ENCODE results near the gene ATOSA. TPM values are rescaled to one million over a fixed set of nuclear protein-coding genes. Genes with fewer than 3 reads are reported as not detected.

Gene ATOSA
- polyA plus RNA-seq, 1 donor from 2014 or later = 64.0 TPM

DNA sequence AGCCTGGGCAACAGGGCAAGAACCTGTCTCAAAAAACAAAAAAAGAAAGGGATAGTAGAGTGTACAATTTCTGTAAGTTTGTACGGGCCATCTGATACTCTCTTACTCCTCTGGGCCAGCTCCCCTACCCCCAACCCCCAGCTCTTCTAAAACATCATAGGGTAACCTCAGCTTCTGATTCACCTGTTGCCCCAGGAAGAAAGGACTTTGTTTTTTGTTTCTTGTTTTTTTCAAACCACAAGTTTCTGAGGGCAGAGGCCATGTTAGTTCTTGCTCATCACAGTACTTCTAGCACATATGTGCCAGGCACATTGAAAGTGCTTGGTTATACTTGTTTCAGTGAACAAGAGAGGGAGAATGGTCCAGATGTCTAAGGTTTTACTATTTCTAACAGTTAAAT lies 20.2 kb downstream of the ATOSA start:
- Histone ChIP-seq H3K79me2 (replicated peaks; ENCODE audit: insufficient read depth, low read length) (no peaks in the 10 kb centered on the region), H2AFZ (ENCODE audit: low read depth, low read length) (no peak overlapping the region), H3K27me3 (ENCODE audit: insufficient read depth, low read depth, low read length) (no peaks in the 10 kb centered on the region), H3K4me2 (ENCODE audit: low read length) (no peak overlapping the region), H3K9ac (ENCODE audit: low read length) (no peak overlapping the region), H3K9me3 (ENCODE audit: low read length) (no peaks in the 10 kb centered on the region), H3K4me3 (ENCODE audit: low read length) (no peak overlapping the region), H4K20me1 (ENCODE audit: insufficient read depth) (no peaks in the 10 kb centered on the region), H3K27ac (ENCODE audit: low read length) (no peak overlapping the region), H3K9me2 (ENCODE audit: insufficient read depth, low read length) (no peaks in the 10 kb centered on the region), H3F3A (ENCODE audit: insufficient read depth, low read length, poor library complexity, severe bottlenecking) (no peaks in the 10 kb centered on the region), H3K36me3 (ENCODE audit: insufficient read depth, low read length) (no peaks in the 10 kb centered on the region)
- TF ChIP-seq MXI1 (conservative IDR thresholded peaks at IDR 0.05; ENCODE audit: poor library complexity, severe bottlenecking) (no peak), EZH2 (IDR thresholded peaks at IDR 0.05; ENCODE audit: borderline replicate concordance, insufficient read depth, low read length, poor library complexity, severe bottlenecking) (no peak), RAD21 (conservative IDR thresholded peaks at IDR 0.05) (no peak), SMC3 (conservative IDR thresholded peaks at IDR 0.05; ENCODE audit: poor library complexity) (no peak), EP300 (conservative IDR thresholded peaks at IDR 0.05; ENCODE audit: poor library complexity, severe bottlenecking) (no peak), POLR2AphosphoS5 (IDR thresholded peaks at IDR 0.05) (no peak), TAF1 (IDR thresholded peaks at IDR 0.05; ENCODE audit: low read depth) (no peak)
- TF ChIP-seq, protein P1, sequence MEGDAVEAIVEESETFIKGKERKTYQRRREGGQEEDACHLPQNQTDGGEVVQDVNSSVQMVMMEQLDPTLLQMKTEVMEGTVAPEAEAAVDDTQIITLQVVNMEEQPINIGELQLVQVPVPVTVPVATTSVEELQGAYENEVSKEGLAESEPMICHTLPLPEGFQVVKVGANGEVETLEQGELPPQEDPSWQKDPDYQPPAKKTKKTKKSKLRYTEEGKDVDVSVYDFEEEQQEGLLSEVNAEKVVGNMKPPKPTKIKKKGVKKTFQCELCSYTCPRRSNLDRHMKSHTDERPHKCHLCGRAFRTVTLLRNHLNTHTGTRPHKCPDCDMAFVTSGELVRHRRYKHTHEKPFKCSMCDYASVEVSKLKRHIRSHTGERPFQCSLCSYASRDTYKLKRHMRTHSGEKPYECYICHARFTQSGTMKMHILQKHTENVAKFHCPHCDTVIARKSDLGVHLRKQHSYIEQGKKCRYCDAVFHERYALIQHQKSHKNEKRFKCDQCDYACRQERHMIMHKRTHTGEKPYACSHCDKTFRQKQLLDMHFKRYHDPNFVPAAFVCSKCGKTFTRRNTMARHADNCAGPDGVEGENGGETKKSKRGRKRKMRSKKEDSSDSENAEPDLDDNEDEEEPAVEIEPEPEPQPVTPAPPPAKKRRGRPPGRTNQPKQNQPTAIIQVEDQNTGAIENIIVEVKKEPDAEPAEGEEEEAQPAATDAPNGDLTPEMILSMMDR (IDR thresholded peaks at IDR 0.05; ENCODE audit: poor library complexity, severe bottlenecking) = no peak
- TF ChIP-seq, protein P2, sequence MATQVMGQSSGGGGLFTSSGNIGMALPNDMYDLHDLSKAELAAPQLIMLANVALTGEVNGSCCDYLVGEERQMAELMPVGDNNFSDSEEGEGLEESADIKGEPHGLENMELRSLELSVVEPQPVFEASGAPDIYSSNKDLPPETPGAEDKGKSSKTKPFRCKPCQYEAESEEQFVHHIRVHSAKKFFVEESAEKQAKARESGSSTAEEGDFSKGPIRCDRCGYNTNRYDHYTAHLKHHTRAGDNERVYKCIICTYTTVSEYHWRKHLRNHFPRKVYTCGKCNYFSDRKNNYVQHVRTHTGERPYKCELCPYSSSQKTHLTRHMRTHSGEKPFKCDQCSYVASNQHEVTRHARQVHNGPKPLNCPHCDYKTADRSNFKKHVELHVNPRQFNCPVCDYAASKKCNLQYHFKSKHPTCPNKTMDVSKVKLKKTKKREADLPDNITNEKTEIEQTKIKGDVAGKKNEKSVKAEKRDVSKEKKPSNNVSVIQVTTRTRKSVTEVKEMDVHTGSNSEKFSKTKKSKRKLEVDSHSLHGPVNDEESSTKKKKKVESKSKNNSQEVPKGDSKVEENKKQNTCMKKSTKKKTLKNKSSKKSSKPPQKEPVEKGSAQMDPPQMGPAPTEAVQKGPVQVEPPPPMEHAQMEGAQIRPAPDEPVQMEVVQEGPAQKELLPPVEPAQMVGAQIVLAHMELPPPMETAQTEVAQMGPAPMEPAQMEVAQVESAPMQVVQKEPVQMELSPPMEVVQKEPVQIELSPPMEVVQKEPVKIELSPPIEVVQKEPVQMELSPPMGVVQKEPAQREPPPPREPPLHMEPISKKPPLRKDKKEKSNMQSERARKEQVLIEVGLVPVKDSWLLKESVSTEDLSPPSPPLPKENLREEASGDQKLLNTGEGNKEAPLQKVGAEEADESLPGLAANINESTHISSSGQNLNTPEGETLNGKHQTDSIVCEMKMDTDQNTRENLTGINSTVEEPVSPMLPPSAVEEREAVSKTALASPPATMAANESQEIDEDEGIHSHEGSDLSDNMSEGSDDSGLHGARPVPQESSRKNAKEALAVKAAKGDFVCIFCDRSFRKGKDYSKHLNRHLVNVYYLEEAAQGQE (IDR thresholded peaks at IDR 0.05; ENCODE audit: borderline replicate concordance) = no peak

DNA sequence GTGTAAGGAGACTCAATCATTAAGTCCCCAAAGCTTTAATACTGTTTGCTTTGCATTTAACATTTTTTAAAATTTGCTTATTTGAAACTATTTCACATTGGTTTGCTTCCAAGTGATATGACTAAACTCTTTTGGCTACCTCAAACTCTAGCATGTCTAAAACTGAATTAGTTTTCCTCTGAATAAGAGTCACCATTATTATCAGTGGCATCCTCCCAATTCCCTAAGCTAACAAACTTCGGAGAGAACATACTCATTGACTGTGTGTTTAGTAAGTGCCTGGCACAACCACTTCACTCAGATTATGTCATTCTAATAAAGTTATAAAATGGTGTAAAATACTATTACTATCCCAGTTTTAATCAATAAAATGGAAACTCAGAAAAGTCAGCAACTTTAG lies 21.9 kb downstream of the ATOSA start:
- Histone ChIP-seq H3K27me3 (ENCODE audit: insufficient read depth, low read depth, low read length) (no peaks in the 10 kb centered on the region), H3K9ac (ENCODE audit: low read length) (no peak overlapping the region), H3K9me3 (ENCODE audit: low read length) (no peaks in the 10 kb centered on the region), H3F3A (ENCODE audit: insufficient read depth, low read length, poor library complexity, severe bottlenecking) (no peaks in the 10 kb centered on the region), H2AFZ (ENCODE audit: low read depth, low read length) (no peak overlapping the region), H3K4me3 (ENCODE audit: low read length) (no peak overlapping the region), H4K20me1 (ENCODE audit: insufficient read depth) (no peaks in the 10 kb centered on the region), H3K36me3 (ENCODE audit: insufficient read depth, low read length) (no peaks in the 10 kb centered on the region), H3K4me2 (ENCODE audit: low read length) (no peak overlapping the region), H3K9me2 (ENCODE audit: insufficient read depth, low read length) (no peaks in the 10 kb centered on the region), H3K79me2 (replicated peaks; ENCODE audit: insufficient read depth, low read length) (no peaks in the 10 kb centered on the region), H3K27ac (ENCODE audit: low read length) (no peak overlapping the region)
- TF ChIP-seq EP300 (conservative IDR thresholded peaks at IDR 0.05; ENCODE audit: poor library complexity, severe bottlenecking) (no peak), SMC3 (conservative IDR thresholded peaks at IDR 0.05; ENCODE audit: poor library complexity) (no peak), POLR2AphosphoS5 (IDR thresholded peaks at IDR 0.05) (no peak), MXI1 (conservative IDR thresholded peaks at IDR 0.05; ENCODE audit: poor library complexity, severe bottlenecking) (no peak), EZH2 (IDR thresholded peaks at IDR 0.05; ENCODE audit: borderline replicate concordance, insufficient read depth, low read length, poor library complexity, severe bottlenecking) (no peak), TAF1 (IDR thresholded peaks at IDR 0.05; ENCODE audit: low read depth) (no peak), RAD21 (conservative IDR thresholded peaks at IDR 0.05) (no peak)
- TF ChIP-seq, protein P2 (IDR thresholded peaks at IDR 0.05; ENCODE audit: borderline replicate concordance) = no peak
- TF ChIP-seq, protein P1 (IDR thresholded peaks at IDR 0.05; ENCODE audit: poor library complexity, severe bottlenecking) = no peak
